K562 (cell line): ENCODE data around the gene CMTM4. TPM values are rescaled to one million over a fixed set of nuclear protein-coding genes. Genes with fewer than 3 reads are reported as not detected.

Source experiments
- ATAC-seq: fragments of 200-7000 bp; cut with Tn5 transposase; 3 replicates; pipeline ENCODE4 v1.9.1; 2020; ENCODE audit warnings: moderate library complexity
- BruUV-seq: library from RNA; stranded (reverse); fragments of 400-500 nt; replicated peaks from 2 replicates; lab custom pipeline; 2021; lab: Mats Ljungman, UMichigan
- CTCF ChIA-PET: fragments of 300-600 bp; formaldehyde crosslinking; extraction: SDS; loops from one replicate; lab custom pipeline; 2021; ENCODE audit warnings: low intra/inter-chr PET ratio; lab: Yijun Ruan, JAX
- POLR2A ChIA-PET: fragments of 300-600, 350-650 bp; sonication (Branson Sonifier 250); formaldehyde crosslinking; extraction: SDS; loops from one replicate; lab custom pipeline; 2021; ENCODE audit warnings: antibody characterized with exemption, inconsistent platforms; lab: Yijun Ruan, JAX
- DNase-seq, 4 experiments: peaks; one replicate each; pipeline versions ENCODE4 v3.0.0 to v3.0.0-alpha.2; 2011 to 2018; ENCODE audit warnings: low spot score in 3 of 4, mixed read lengths in 3 of 4; ENCODE audit errors: extremely low read depth in 1 of 4
- FAIRE-seq: peaks from 2 replicates; lab custom pipeline; 2011; peaks lifted over from hg19 to GRCh38; lab: Jason Lieb, UNC
- H2AFZ ChIP-seq: 2 replicates; pipeline ENCODE4 v1.6.0; 2011; ENCODE audit warnings: low read depth, low read length, control low read depth, inconsistent platforms
- H3K27ac ChIP-seq: fragments of 200-600 bp; 3 replicates; pipeline ENCODE4 v1.8.0; 2011; ENCODE audit warnings: low read depth, mild to moderate bottlenecking, control low read depth, inconsistent platforms, low read length, moderate library complexity, mixed read lengths; ENCODE audit errors: extremely low read depth
- H3K27me3 ChIP-seq, 2 experiments: fragments of 300-600 bp in 1 of 2; 2 replicates in 1 of 2; 3 replicates in 1 of 2; pipeline versions ENCODE4 v1.6.0 to v1.8.0; 2011; ENCODE audit warnings: inconsistent platforms in 2 of 2, low read length in 2 of 2, mild to moderate bottlenecking in 1 of 2, mixed read lengths in 1 of 2, moderate library complexity in 1 of 2; ENCODE audit not compliant: control insufficient read depth in 2 of 2, insufficient read depth in 2 of 2
- H3K36me3 ChIP-seq: fragments of 300-600 bp; 3 replicates; pipeline ENCODE4 v1.8.0; 2011; ENCODE audit warnings: mild to moderate bottlenecking, low read length, inconsistent platforms; ENCODE audit not compliant: control insufficient read depth, insufficient read depth
- H3K4me1 ChIP-seq, 2 experiments: fragments of 200-600 bp in 1 of 2; replicated peaks in 1 of 2; 2 replicates in 1 of 2; 3 replicates in 1 of 2; pipeline versions ENCODE4 v1.5.1 to v1.8.0; 2011; ENCODE audit warnings: inconsistent platforms in 2 of 2, low read length in 2 of 2, mild to moderate bottlenecking in 1 of 2, mixed read lengths in 1 of 2, moderate library complexity in 1 of 2; ENCODE audit not compliant: control insufficient read depth in 2 of 2, insufficient read depth in 2 of 2
- H3K4me2 ChIP-seq: 2 replicates; pipeline ENCODE4 v1.6.1; 2011; ENCODE audit warnings: low read length, control low read depth, inconsistent platforms, mixed read lengths; ENCODE audit not compliant: insufficient read depth
- H3K4me3 ChIP-seq: fragments of 200-600 bp; sonication (generic), shearing (Covaris generic); 2 replicates; pipeline ENCODE4 v1.5.1; 2016; ENCODE audit warnings: control low read depth, inconsistent platforms
- H3K79me2 ChIP-seq: fragments of 200-600 bp; 3 replicates; pipeline ENCODE4 v1.8.0; 2011; ENCODE audit warnings: low read length, inconsistent platforms; ENCODE audit not compliant: control insufficient read depth, insufficient read depth
- H3K9ac ChIP-seq, 2 experiments: 2 replicates each; pipeline versions ENCODE4 v1.6.0 to v1.6.1; 2011; ENCODE audit warnings: low read depth in 2 of 2, low read length in 2 of 2, control low read depth in 1 of 2, inconsistent platforms in 1 of 2, mild to moderate bottlenecking in 1 of 2, mixed read lengths in 1 of 2; ENCODE audit not compliant: insufficient read depth in 1 of 2
- H3K9me1 ChIP-seq: one replicate; pipeline ENCODE4 v1.6.0; 2011; ENCODE audit warnings: inconsistent platforms, mild to moderate bottlenecking, low read length, moderate library complexity; ENCODE audit not compliant: control insufficient read depth, insufficient read depth
- H3K9me3 ChIP-seq: replicated peaks from 2 replicates; pipeline ENCODE4 v1.5.1; 2011; ENCODE audit warnings: low read depth, low read length, inconsistent platforms; ENCODE audit not compliant: control insufficient read depth, insufficient read depth
- H4K20me1 ChIP-seq: replicated peaks from 2 replicates; pipeline ENCODE4 v1.6.1; 2011; ENCODE audit warnings: low read length, inconsistent platforms, mixed read lengths; ENCODE audit not compliant: control insufficient read depth, insufficient read depth
- BMI1 ChIP-seq: fragments of 150-350 bp; IDR thresholded peaks from 2 replicates; pipeline ENCODE4 v1.6.1; 2014; ENCODE audit warnings: low read length
- CBX1 ChIP-seq: sonication (generic); IDR thresholded peaks from 2 replicates; pipeline ENCODE4 v1.6.1; 2016; ENCODE audit warnings: antibody characterized with exemption, low read depth, mild to moderate bottlenecking
- CTCFL ChIP-seq: IDR thresholded peaks from 2 replicates; pipeline ENCODE4 v1.6.1; 2011; ENCODE audit warnings: borderline replicate concordance, low read depth, mild to moderate bottlenecking, moderate library complexity, low read length; ENCODE audit not compliant: insufficient read depth, poor library complexity, severe bottlenecking
- ELF1 ChIP-seq: fragments of 200-800 bp; sonication (Bioruptor generic); IDR thresholded peaks from 2 replicates; pipeline ENCODE4 v1.6.1; 2016; ENCODE audit warnings: missing genetic modification characterization, missing compliant biosample characterization
- PRMT5 ChIP-seq: sonication (generic); formaldehyde crosslinking; IDR thresholded peaks from 2 replicates; pipeline ENCODE4 v1.5.0; 2020; ENCODE audit warnings: missing genetic modification reagents
- RBM34 ChIP-seq: fragments of 200-400 bp; formaldehyde crosslinking; IDR thresholded peaks from 2 replicates; pipeline ENCODE4 v1.6.1; 2018; ENCODE audit warnings: low read length, borderline replicate concordance; ENCODE audit not compliant: insufficient read depth
- RHOXF2B ChIP-seq: fragments of 250-450 bp; sonication (Bioruptor Pico); conservative IDR thresholded peaks from 2 replicates; pipeline ENCODE4 v1.5.1; 2021
- TAF9B ChIP-seq: fragments of 450-650 bp; IDR thresholded peaks from 2 replicates; pipeline ENCODE4 v1.6.1; 2018; ENCODE audit warnings: mild to moderate bottlenecking; ENCODE audit not compliant: partially characterized antibody
- ZNF311 ChIP-seq: fragments of 250-450 bp; sonication (Bioruptor Pico); IDR thresholded peaks from 2 replicates; pipeline ENCODE4 v1.4.0; 2020; ENCODE audit warnings: mild to moderate bottlenecking, moderate library complexity
- ZNF551 ChIP-seq: fragments of 250-450 bp; sonication (Bioruptor Pico); IDR thresholded peaks from 2 replicates; pipeline ENCODE4 v1.5.0; 2021; ENCODE audit warnings: mild to moderate bottlenecking, moderate library complexity
- ZNF644 ChIP-seq: fragments of 200-800 bp; sonication (Bioruptor generic); IDR thresholded peaks from 2 replicates; pipeline ENCODE4 v1.6.1; 2016; ENCODE audit warnings: low read depth, missing genetic modification characterization, missing compliant biosample characterization
- WGBS: fragments of 100-300 bp; shearing (Covaris generic); methylation state at CpG from one replicate; pipeline ENCODE4 v1.1.6; 2016; ENCODE audit warnings: low coverage, mixed read lengths; ENCODE audit not compliant: insufficient coverage; ENCODE audit errors: missing lambda C conversion rate; 5-methylcytosine and 5-hydroxymethylcytosine counted together
- in situ Hi-C: fragments of 300-500 bp; cut with MboI; formaldehyde crosslinking; loops from 4 replicates; pipeline ENCODE4 v1.15.0; 2018; ENCODE audit warnings: inconsistent platforms, mixed read lengths
- intact Hi-C: fragments of 100-400 bp; cut with micrococcal nuclease; formaldehyde crosslinking; loops from 2 replicates; pipeline ENCODE4 v1.14.2; 2022
- polyA plus RNA-seq, 8 experiments: library from polyadenylated mRNA; depleted of rRNA in 4 of 8; stranded (reverse) in 5 of 8; unstranded in 3 of 8; fragments of >200 nt; fragmentation: Nextera tagmentation in 2 of 8; fragmentation: Illumina TruSeq in 1 of 8; extraction: Ambion mirVana in 2 of 8; extraction: Trizol in 1 of 8; gene quantifications; 2 replicates each; pipeline versions ENCODE4 v1.2.1 to v1.2.3, GENCODE V29; 2011 to 2014; ENCODE audit warnings: inconsistent platforms in 1 of 8, missing spikeins in 1 of 8
- total RNA-seq, 7 experiments: library from RNA; depleted of rRNA in 6 of 7; stranded (reverse); fragments of >200 nt in 6 of 7; fragmentation: Illumina TruSeq in 2 of 7; extraction: Trizol in 2 of 7; gene quantifications; 2 replicates each; pipeline versions ENCODE4 v1.2.1 to v1.2.3, GENCODE V29; 2011 to 2021; ENCODE audit warnings: low replicate concordance in 1 of 7

Gene CMTM4
- total and polyA plus RNA-seq, 9 of the 15 experiments (the other 6 are each of a cell fraction or from before 2014, with no cell fraction given) = 2.0 to 21.3 (median 12.5) TPM

- H3K27ac ChIP-seq = no peak overlapping the region
- intact Hi-C loops = no loop called here
Observed at GRCh38 chr16:66569131-66569530, 127.4 kb downstream of the CMTM4 start.

More at GRCh38 chr16:66569131-66569530, 127.4 kb downstream of the CMTM4 start:
- Histone ChIP-seq H2AFZ (no peak overlapping the region), H3K9me1 (no peaks in the 10 kb centered on the region), H3K4me3 (no peak overlapping the region), H3K27me3 (no peaks in the 10 kb centered on the region), H3K4me1 (peaks cover 8 to 10% of the 10 kb centered on the region in 2 experiments; a peak in 4 of 5 replicates), H3K9me3 (no peaks in the 10 kb centered on the region), H3K79me2 (no peaks in the 10 kb centered on the region), H4K20me1 (no peaks in the 10 kb centered on the region), H3K36me3 (peaks cover 24% of the 10 kb centered on the region; the same call in 1 of the 3 replicates), H3K4me2 (no peak overlapping the region), H3K9ac (no peak overlapping the region)
- 82% methylated on average over 1 of the region's 1 CpG for WGBS
- in situ Hi-C loops = no loop called here
- CTCF ChIA-PET = no interaction called here
- TF ChIP-seq BMI1 = no peak
- TF ChIP-seq ELF1 (tag) = no peak
- no peak for TF ChIP-seq RBM34
- no peak for TF ChIP-seq CTCFL
- TF ChIP-seq TAF9B = no peak
- no peak for TF ChIP-seq ZNF551 (CRISPR knock-in tag)
- no peak for TF ChIP-seq PRMT5
- no peak for TF ChIP-seq ZNF311 (CRISPR knock-in tag)
- no peak for TF ChIP-seq RHOXF2B (CRISPR knock-in tag)
- TF ChIP-seq ZNF644 (tag) = no peak
- TF ChIP-seq CBX1 = no peak
- FAIRE-seq (no peak), ATAC-seq (no peak), DNase-seq (no peak)
- BruUV-seq = no TSS peak
- POLR2A ChIA-PET = interaction anchor here (0.9 to 2.0 kb wide), 4 partner anchors 10 to 13 kb away, joined by 3 to 14 read pairs (median 4); partner anchors contain the start of gene CMTM2
